Thymus (tissue), 11 donors: ENCODE measurements around the gene XAGE2. TPM values are rescaled to one million over a fixed set of nuclear protein-coding genes. Genes with fewer than 3 reads are reported as not detected.

Experiments used
- DNase-seq, 9 donors: peaks; one replicate each; pipeline ENCODE4 v3.0.0-alpha.2; 2013; ENCODE audit warnings: low spot score in 9 of 9, low read depth in 6 of 9, missing footprints in 1 of 9
- H3K27ac ChIP-seq, 2 donors: one replicate each; pipeline ENCODE4 v1.5.1; 2013; ENCODE audit warnings: control low read depth in 1 of 2, low read depth in 1 of 2, low read length in 1 of 2, mild to moderate bottlenecking in 1 of 2, moderate library complexity in 1 of 2
- H3K27me3 ChIP-seq, 2 donors: one replicate each; pipeline ENCODE4 v1.5.1; 2013; ENCODE audit warnings: low read length in 1 of 2; ENCODE audit not compliant: control insufficient read depth in 2 of 2, insufficient read depth in 1 of 2
- H3K36me3 ChIP-seq, 2 donors: one replicate each; pipeline ENCODE4 v1.5.1; 2013; ENCODE audit warnings: low read length in 1 of 2, mild to moderate bottlenecking in 1 of 2, moderate library complexity in 1 of 2; ENCODE audit not compliant: control insufficient read depth in 2 of 2, insufficient read depth in 2 of 2
- H3K4me1 ChIP-seq, 2 donors: one replicate each; pipeline ENCODE4 v1.5.1; 2013; ENCODE audit warnings: low read length in 2 of 2; ENCODE audit not compliant: control insufficient read depth in 2 of 2, insufficient read depth in 2 of 2
- H3K4me3 ChIP-seq, 2 donors: one replicate each; pipeline ENCODE4 v1.5.1; 2013; ENCODE audit warnings: low read length in 2 of 2, control low read depth in 1 of 2, mild to moderate bottlenecking in 1 of 2
- H3K9me3 ChIP-seq, 2 donors: one replicate each; pipeline ENCODE4 v1.5.1; 2013; ENCODE audit warnings: low read length in 1 of 2, mild to moderate bottlenecking in 1 of 2; ENCODE audit not compliant: control insufficient read depth in 2 of 2, insufficient read depth in 1 of 2
- WGBS: extraction: QIAGEN DNeasy Blood & Tissue Kit; methylation state at CpG from one replicate; pipeline ENCODE4 v1.1.7; 2013; 5-methylcytosine and 5-hydroxymethylcytosine counted together
- polyA plus RNA-seq: library from polyadenylated mRNA; stranded (reverse); fragments of 200-250 nt; gene quantifications from one replicate; pipeline ENCODE4 v1.2.3, GENCODE V29; 2013
- total RNA-seq: library from RNA; stranded (reverse); fragments of 120-200 nt; gene quantifications from one replicate; pipeline ENCODE4 v1.2.4, GENCODE V29; 2013
- donor health status: healthy.

XAGE2 gene
- total and polyA plus RNA-seq, 2 donors = 0.18 TPM; not detected in 1

DNA sequence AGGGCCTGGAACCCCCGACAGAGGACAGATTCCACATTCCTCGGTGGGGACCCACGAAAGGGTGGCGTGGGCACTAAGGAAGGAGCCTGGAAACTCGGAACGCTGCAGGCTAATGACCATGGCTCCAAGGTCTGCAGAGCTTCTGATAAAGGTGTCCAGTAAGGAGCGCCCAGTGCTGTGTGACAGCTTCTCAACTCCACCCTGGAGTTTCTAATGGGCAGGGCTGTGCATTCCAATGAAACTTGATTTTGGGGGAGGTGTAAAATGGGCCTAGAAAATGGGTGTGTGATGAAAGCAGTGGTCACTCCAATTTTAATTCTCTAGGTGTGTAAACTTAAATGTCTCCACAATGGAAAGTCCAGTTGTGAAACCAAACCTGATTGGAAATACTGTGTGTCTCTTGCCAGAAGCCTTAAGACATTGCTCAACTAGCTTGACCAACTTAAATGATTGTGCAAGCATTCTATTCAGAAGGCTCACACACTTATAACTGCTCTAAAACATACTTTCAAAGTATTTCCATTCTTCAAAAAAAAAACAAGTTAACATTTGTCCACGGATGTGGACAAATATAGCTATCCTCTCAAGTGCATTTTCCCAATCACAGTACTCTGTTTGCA lies 52.1 kb downstream of the XAGE2 start:
- Histone ChIP-seq H3K27ac (no peak overlapping the region), H3K4me3 (no peak overlapping the region), H3K9me3 (no peaks in the 10 kb centered on the region), H3K36me3 (no peaks in the 10 kb centered on the region), H3K27me3 (no peaks in the 10 kb centered on the region), H3K4me1 (no peaks in the 10 kb centered on the region)
- DNase-seq = no peak
- WGBS = 98% methylated on average over 8 of the region's 8 CpGs

GRCh38 chrX:52422884-52423283 lies 54.1 kb downstream of the XAGE2 start:
- Histone ChIP-seq H3K9me3 (no peaks in the 10 kb centered on the region), H3K27me3 (no peaks in the 10 kb centered on the region), H3K4me1 (no peaks in the 10 kb centered on the region), H3K36me3 (no peaks in the 10 kb centered on the region), H3K27ac (no peak overlapping the region), H3K4me3 (no peak overlapping the region)
- no peak for DNase-seq
- 83% methylated on average over 1 of the region's 1 CpG for WGBS

GRCh38 chrX:52424656-52425055 lies 55.8 kb downstream of the XAGE2 start:
- DNase-seq = no peak
- no peaks in the 10 kb centered on the region for H3K9me3 ChIP-seq

More at GRCh38 chrX:52424656-52425055, 55.8 kb downstream of the XAGE2 start:
- Histone ChIP-seq H3K4me1 (no peaks in the 10 kb centered on the region), H3K4me3 (no peak overlapping the region), H3K27me3 (no peaks in the 10 kb centered on the region), H3K27ac (no peak overlapping the region), H3K36me3 (no peaks in the 10 kb centered on the region)
- 100% methylated on average over 1 of the region's 1 CpG for WGBS

Other genes with a start within 250 kb of the XAGE2 start
- 2.7 TPM for gene MAGED4, start 184.1 kb upstream of the XAGE2 start, total RNA-seq
- 6.0 TPM for gene MAGED4, start 184.1 kb upstream of the XAGE2 start, polyA plus RNA-seq
- gene XAGE1A, start 126.8 kb downstream of the XAGE2 start, total RNA-seq = not detected
- not detected for gene XAGE1A, start 126.8 kb downstream of the XAGE2 start, polyA plus RNA-seq
- not detected for gene XAGE1B, start 148.0 kb downstream of the XAGE2 start, total RNA-seq
- gene XAGE1B, start 148.0 kb downstream of the XAGE2 start, polyA plus RNA-seq = 0.14 TPM